Activated CD8-positive, alpha-beta T cell treated with anti-CD3 and anti-CD28 coated beads for 36 hours (primary cell): Measurements from ENCODE around the gene STT3B. TPM values are rescaled to one million over a fixed set of nuclear protein-coding genes. Genes with fewer than 3 reads are reported as not detected.

Experiments
- ATAC-seq: fragments of 200-7000 bp; cut with Tn5 transposase; one replicate; pipeline ENCODE4 v1.10.0; 2021; ENCODE audit warnings: mild to moderate bottlenecking, moderate library complexity
- CTCF ChIA-PET: fragments of 350-600 bp; sonication (Branson Sonifier 250); formaldehyde crosslinking; loops from one replicate; lab custom pipeline; 2021; ENCODE audit warnings: antibody characterized with exemption; lab: Charles Lee
- POLR2A ChIA-PET: fragments of 350-600 bp; sonication (Branson Sonifier 250); formaldehyde crosslinking; loops from one replicate; lab custom pipeline; 2021; ENCODE audit warnings: antibody characterized with exemption; lab: Charles Lee
- DNase-seq: peaks from one replicate; pipeline ENCODE4 v3.0.0-alpha.2; 2020
- H3K27ac Mint-ChIP-seq: one replicate; pipeline ENCODE4 v1.8.0; 2021; ENCODE audit warnings: mild to moderate bottlenecking, mixed read lengths
- H3K27me3 Mint-ChIP-seq: one replicate; pipeline ENCODE4 v1.8.0; 2021; ENCODE audit warnings: mixed read lengths
- H3K36me3 Mint-ChIP-seq: one replicate; pipeline ENCODE4 v1.8.0; 2021; ENCODE audit warnings: low read depth, mixed read lengths
- H3K4me1 Mint-ChIP-seq: one replicate; pipeline ENCODE4 v1.8.0; 2021; ENCODE audit warnings: low read depth, mixed read lengths
- H3K4me3 Mint-ChIP-seq: one replicate; pipeline ENCODE4 v1.8.0; 2021; ENCODE audit warnings: mild to moderate bottlenecking, moderate library complexity, mixed read lengths
- H3K9me3 Mint-ChIP-seq: one replicate; pipeline ENCODE4 v1.8.0; 2021; ENCODE audit warnings: mixed read lengths
- CTCF ChIP-seq: fragments of 200-600 bp; IDR thresholded peaks from one replicate; pipeline ENCODE4 v1.8.0; 2022; ENCODE audit warnings: antibody characterized with exemption, mild to moderate bottlenecking
- intact Hi-C: fragments of 100-400 bp; cut with micrococcal nuclease; formaldehyde crosslinking; loops from one replicate; pipeline ENCODE4 v1.10.0; 2022
- total RNA-seq, 2 experiments: library from RNA; stranded (reverse); gene quantifications; one replicate each; pipeline ENCODE4 v1.2.3, GENCODE V29; 2021

STT3B gene
- total RNA-seq, 2 experiments from 2014 or later = 92.8 to 103 TPM

- Mint-ChIP-seq H3K4me3 (no peak overlapping the region), H3K36me3 (peaks cover 3% of the 10 kb centered on the region), H3K9me3 (no peaks in the 10 kb centered on the region), H3K27ac (no peak overlapping the region), H3K4me1 (peaks cover 62% of the 10 kb centered on the region), H3K27me3 (no peaks in the 10 kb centered on the region)
- intact Hi-C loops = no loop called here
- DNase-seq (no peak), ATAC-seq (no peak)
- POLR2A ChIA-PET = interaction anchor here (0.6 to 2.1 kb wide), 2 partner anchors 39 to 105 kb away, joined by 3 to 8 read pairs; partner anchors contain the start of gene STT3B
- no peak for TF ChIP-seq CTCF
- CTCF ChIA-PET = interaction anchor here (2.0 kb wide), 1 partner anchor 9 kb away, joined by 8 read pairs; no protein-coding TSS in a partner anchor
Measured at GRCh38 chr3:31571325-31571724, 38.6 kb downstream of the STT3B start.

- Mint-ChIP-seq H3K27ac (no peak overlapping the region), H3K9me3 (no peaks in the 10 kb centered on the region), H3K4me3 (no peak overlapping the region), H3K36me3 (peaks cover 7% of the 10 kb centered on the region), H3K4me1 (peaks cover 62% of the 10 kb centered on the region), H3K27me3 (no peaks in the 10 kb centered on the region)
- ATAC-seq (no peak), DNase-seq (no peak)
- CTCF ChIA-PET = interaction anchor here (0.6 to 2.0 kb wide), 3 partner anchors 10 to 351 kb away, joined by 3 to 8 read pairs (median 3); no protein-coding TSS in a partner anchor
- TF ChIP-seq CTCF = no peak
- POLR2A ChIA-PET = no interaction called here
- intact Hi-C loops = no loop called here
Measured at GRCh38 chr3:31572236-31573004, 39.7 kb downstream of the STT3B start.

DNA sequence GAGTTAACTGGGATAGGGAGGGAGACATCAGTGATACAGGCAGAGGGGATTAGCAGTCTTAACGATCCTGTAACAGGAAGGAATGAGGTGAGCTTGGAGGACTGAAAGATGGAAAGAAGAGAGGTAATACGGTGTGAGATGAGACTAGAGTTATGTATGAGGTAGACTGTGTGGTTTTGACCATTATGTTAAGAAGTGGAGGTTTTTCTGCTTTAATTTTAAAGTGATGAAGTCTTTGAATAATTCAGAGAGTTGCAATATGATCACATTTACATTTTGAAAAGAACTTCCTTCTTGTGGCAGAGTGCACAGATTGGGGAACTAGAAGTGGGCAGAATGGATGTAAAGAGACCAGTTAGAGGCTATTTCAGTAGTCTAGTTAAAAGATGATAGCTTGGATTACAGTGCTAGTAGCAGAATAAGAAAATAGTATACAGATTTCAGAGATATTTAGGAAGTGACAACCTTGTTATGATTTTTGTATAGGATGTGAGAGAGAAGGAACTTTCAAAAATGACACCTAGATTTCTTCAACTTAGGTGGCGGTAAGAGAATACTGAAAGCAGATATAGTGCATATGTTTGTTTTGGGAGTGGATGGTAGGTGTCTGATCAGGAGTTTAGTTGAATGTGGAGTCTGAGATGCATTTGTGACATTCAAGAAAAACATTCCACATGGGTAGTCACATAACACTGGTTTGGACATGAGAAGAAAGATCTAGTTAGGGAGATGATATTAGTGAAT, 40.5 kb downstream of the STT3B start:
- intact Hi-C loops = no loop called here
- CTCF ChIA-PET = interaction anchor here (0.6 to 2.0 kb wide), 2 partner anchors 11 to 14 kb away, joined by 3 to 8 read pairs; no protein-coding TSS in a partner anchor

GRCh38 chr3:31575448-31575847, 42.7 kb downstream of the STT3B start:
- ATAC-seq (peak; percentile 81), DNase-seq (peak; percentile 20)
- no peak overlapping the region for H3K4me3 Mint-ChIP-seq
- peak overlapping the region; percentile 40 for H3K27ac Mint-ChIP-seq
- POLR2A ChIA-PET = interaction anchor here (0.8 kb wide), 1 partner anchor 43 kb away, joined by 3 read pairs; the partner anchor contains the start of gene STT3B
- no peaks in the 10 kb centered on the region for H3K9me3 Mint-ChIP-seq
- no peaks in the 10 kb centered on the region for H3K27me3 Mint-ChIP-seq
- peaks cover 24% of the 10 kb centered on the region for H3K36me3 Mint-ChIP-seq
- H3K4me1 Mint-ChIP-seq = peaks cover 63% of the 10 kb centered on the region
- intact Hi-C loops = no loop called here
- CTCF ChIA-PET = interaction anchor here (1.3 kb wide), 1 partner anchor 9 kb away, joined by 3 read pairs; no protein-coding TSS in a partner anchor
- TF ChIP-seq CTCF = no peak

More for the DNA sequence above, 40.5 kb downstream of the STT3B start:
- no peak for TF ChIP-seq CTCF
- no peak overlapping the region for H3K4me3 Mint-ChIP-seq
- DNase-seq (no peak), ATAC-seq (no peak)
- peaks cover 13% of the 10 kb centered on the region for H3K36me3 Mint-ChIP-seq
- no peaks in the 10 kb centered on the region for H3K27me3 Mint-ChIP-seq
- no peaks in the 10 kb centered on the region for H3K9me3 Mint-ChIP-seq
- no peak overlapping the region for H3K27ac Mint-ChIP-seq
- POLR2A ChIA-PET = no interaction called here
- H3K4me1 Mint-ChIP-seq = peaks cover 64% of the 10 kb centered on the region
